ENCODE data around the gene MYL9.
A peak's percentile ranks its signal among the peaks of the same experiment; 100 is the strongest.
"Not testable (repeated sequence)": the region's sequence is repeated elsewhere in the genome, so short reads cannot be mapped to it uniquely, and the experiment has no call there.

MYL9 gene

GRCh38 chr20:36549628-36549941 lies 8.3 kb downstream of the MYL9 start:
- DNase-seq (ENCODE audit: low spot score), result no peak

GRCh38 chr20:36549942-36550789 lies 8.8 kb downstream of the MYL9 start:
- no peak for DNase-seq (ENCODE audit: low spot score)

- no peak for DNase-seq (ENCODE audit: low spot score)
Observed at GRCh38 chr20:36550790-36551299, 9.5 kb downstream of the MYL9 start.

- no peak for DNase-seq (ENCODE audit: low spot score)
Observed at GRCh38 chr20:36555248-36555647, 13.9 kb downstream of the MYL9 start.

GRCh38 chr20:36562724-36563123 lies 21.4 kb downstream of the MYL9 start:
- no peak for DNase-seq (ENCODE audit: low spot score)

GRCh38 chr20:36563374-36563773 lies 22.1 kb downstream of the MYL9 start:
- DNase-seq (ENCODE audit: low spot score), result no peak

- not testable (repeated sequence) for DNase-seq (ENCODE audit: low spot score)
Observed at GRCh38 chr20:36564078-36564725, 22.9 kb downstream of the MYL9 start.

- not testable (repeated sequence) for DNase-seq (ENCODE audit: low spot score)
Observed at GRCh38 chr20:36564726-36565121, 23.4 kb downstream of the MYL9 start.

GRCh38 chr20:36565520-36565919 lies 24.2 kb downstream of the MYL9 start:
- DNase-seq (ENCODE audit: low spot score), result no peak

- DNase-seq (ENCODE audit: low spot score), result peak; percentile 70
Observed at GRCh38 chr20:36569847-36570429, 28.6 kb downstream of the MYL9 start.

GRCh38 chr20:36571564-36572504 lies 30.5 kb downstream of the MYL9 start:
- DNase-seq (ENCODE audit: low spot score), result no peak

GRCh38 chr20:36572701-36573102 lies 31.4 kb downstream of the MYL9 start:
- no peak for DNase-seq (ENCODE audit: low spot score)

GRCh38 chr20:36573103-36573797 lies 31.9 kb downstream of the MYL9 start, which contains the start of gene TGIF2:
Gene TGIF2 (plus strand): TSS chr20:36573597. CDS start chr20:36578775, 5,178 bp downstream.
- DNase-seq (ENCODE audit: low spot score), result peak; percentile 95

GRCh38 chr20:36573798-36574365 lies 32.6 kb downstream of the MYL9 start:
- DNase-seq (ENCODE audit: low spot score), result peak; percentile 52

- peak; percentile 62 for DNase-seq (ENCODE audit: low spot score)
Observed at GRCh38 chr20:36574366-36575135, 33.2 kb downstream of the MYL9 start.

GRCh38 chr20:36576081-36576445 lies 34.7 kb downstream of the MYL9 start:
- no peak for DNase-seq (ENCODE audit: low spot score)

GRCh38 chr20:36578356-36579041 lies 37.2 kb downstream of the MYL9 start:
- DNase-seq (ENCODE audit: low spot score), result no peak

GRCh38 chr20:36579996-36580545 lies 38.8 kb downstream of the MYL9 start:
- DNase-seq (ENCODE audit: low spot score), result peak; percentile 34

- no peak for DNase-seq (ENCODE audit: low spot score)
Observed at GRCh38 chr20:36582322-36582721, 41.0 kb downstream of the MYL9 start.
